OCI-LY1 (cell line): ENCODE data around the gene FGGY.

Experiments used
- H2AFZ ChIP-seq: fragments of 200-600 bp; sonication (generic), shearing (Covaris generic); 2 replicates; pipeline ENCODE4 v1.6.0; 2014; ENCODE audit warnings: antibody characterized with exemption, mild to moderate bottlenecking, low read length
- H3F3A ChIP-seq: fragments of 200-600 bp; sonication (generic), shearing (Covaris generic); 2 replicates; pipeline ENCODE4 v1.6.0; 2014; ENCODE audit warnings: mild to moderate bottlenecking, antibody characterized with exemption, low read length, moderate library complexity; ENCODE audit not compliant: insufficient read depth
- H3K27ac ChIP-seq: fragments of 200-600 bp; sonication (generic); 2 replicates; pipeline ENCODE4 v1.5.1; 2014; ENCODE audit warnings: low read length, mixed run types, mild to moderate bottlenecking, low read depth; ENCODE audit not compliant: poor library complexity, severe bottlenecking
- H3K27me3 ChIP-seq: fragments of 200-600 bp; sonication (generic); 2 replicates; pipeline ENCODE4 v1.6.0; 2014; ENCODE audit warnings: antibody characterized with exemption, mild to moderate bottlenecking, low read length, moderate library complexity; ENCODE audit not compliant: insufficient read depth
- H3K36me3 ChIP-seq: fragments of 200-600 bp; sonication (generic); 2 replicates; pipeline ENCODE4 v1.6.1; 2014; ENCODE audit warnings: mild to moderate bottlenecking, antibody characterized with exemption, low read length, moderate library complexity, mixed read lengths; ENCODE audit not compliant: insufficient read depth
- H3K4me1 ChIP-seq: fragments of 200-600 bp; sonication (generic); 2 replicates; pipeline ENCODE4 v1.5.1; 2014; ENCODE audit warnings: mild to moderate bottlenecking, low read length, moderate library complexity; ENCODE audit not compliant: insufficient read depth, severe bottlenecking
- H3K4me2 ChIP-seq: fragments of 200-600 bp; sonication (generic), shearing (Covaris generic); 2 replicates; pipeline ENCODE4 v1.6.1; 2014; ENCODE audit warnings: low read length
- H3K4me3 ChIP-seq: fragments of 200-600 bp; sonication (generic); 2 replicates; pipeline ENCODE4 v1.5.1; 2014; ENCODE audit warnings: low read length, low read depth, mild to moderate bottlenecking, mixed read lengths; ENCODE audit not compliant: poor library complexity, severe bottlenecking
- H3K79me2 ChIP-seq: fragments of 200-600 bp; shearing (Covaris generic); 2 replicates; pipeline ENCODE4 v1.6.1; 2016; ENCODE audit warnings: mixed run types, low read length, mixed read lengths; ENCODE audit not compliant: insufficient read depth
- H3K9ac ChIP-seq: fragments of 200-600 bp; sonication (generic), shearing (Covaris generic); 2 replicates; pipeline ENCODE4 v1.6.1; 2014; ENCODE audit warnings: mild to moderate bottlenecking, low read length, mixed read lengths
- H3K9me2 ChIP-seq: fragments of 200-600 bp; sonication (generic), shearing (Covaris generic); 2 replicates; pipeline ENCODE4 v1.6.1; 2014; ENCODE audit warnings: low read depth, mild to moderate bottlenecking, low read length, mixed read lengths
- H3K9me3 ChIP-seq: fragments of 200-600 bp; shearing (Covaris generic); 2 replicates; pipeline ENCODE4 v1.6.1; 2014; ENCODE audit warnings: low read length, mixed read lengths
- H4K20me1 ChIP-seq: fragments of 200-600 bp; sonication (generic), shearing (Covaris generic); 2 replicates; pipeline ENCODE4 v1.6.0; 2016; ENCODE audit warnings: mild to moderate bottlenecking, low read length; ENCODE audit not compliant: insufficient read depth
- CTCF ChIP-seq: fragments of 200-600 bp; sonication (generic), shearing (Covaris generic); IDR thresholded peaks from 2 replicates; pipeline ENCODE4 v1.5.1; 2017; ENCODE audit warnings: mild to moderate bottlenecking, antibody characterized with exemption, low read length, moderate library complexity, mixed read lengths
- EZH2 ChIP-seq: fragments of 200-600 bp; sonication (generic), shearing (Covaris generic); IDR thresholded peaks from 2 replicates; pipeline ENCODE4 v1.8.0; 2017; ENCODE audit warnings: borderline replicate concordance, mixed run types, mild to moderate bottlenecking, antibody characterized with exemption, low read length, moderate library complexity, mixed read lengths

Gene FGGY

GRCh38 chr1:59478822-59479221 lies 181.9 kb downstream of the FGGY start:
- H3K9me2 ChIP-seq, result no peaks in the 10 kb centered on the region
- H3K4me1 ChIP-seq, result no peaks in the 10 kb centered on the region
- no peak for TF ChIP-seq CTCF
- no peak for TF ChIP-seq EZH2
- no peaks in the 10 kb centered on the region for H3K36me3 ChIP-seq
- no peaks in the 10 kb centered on the region for H4K20me1 ChIP-seq
- no peak overlapping the region for H3K27ac ChIP-seq
- H3K27me3 ChIP-seq, result no peaks in the 10 kb centered on the region
- H3F3A ChIP-seq, result no peaks in the 10 kb centered on the region
- H3K4me2 ChIP-seq, result no peak overlapping the region
- no peak overlapping the region for H3K4me3 ChIP-seq
- H3K79me2 ChIP-seq, result no peaks in the 10 kb centered on the region
- H3K9ac ChIP-seq, result no peak overlapping the region
- no peaks in the 10 kb centered on the region for H3K9me3 ChIP-seq
- H2AFZ ChIP-seq, result no peak overlapping the region

- TF ChIP-seq EZH2 (no peak), CTCF (no peak)
- Histone ChIP-seq H3K79me2 (no peaks in the 10 kb centered on the region), H3K36me3 (no peaks in the 10 kb centered on the region), H4K20me1 (no peaks in the 10 kb centered on the region), H3K4me1 (no peaks in the 10 kb centered on the region), H3K9me3 (no peaks in the 10 kb centered on the region), H3K9ac (no peak overlapping the region), H3K27ac (no peak overlapping the region), H3K4me3 (no peak overlapping the region), H3K9me2 (no peaks in the 10 kb centered on the region), H3K4me2 (no peak overlapping the region), H3F3A (no peaks in the 10 kb centered on the region), H3K27me3 (no peaks in the 10 kb centered on the region), H2AFZ (no peak overlapping the region)
Observed at GRCh38 chr1:59480188-59480888, 183.4 kb downstream of the FGGY start.

GRCh38 chr1:59481881-59482505 lies 185.1 kb downstream of the FGGY start:
- Histone ChIP-seq H3K27ac (no peak overlapping the region), H4K20me1 (no peaks in the 10 kb centered on the region), H2AFZ (no peak overlapping the region), H3K4me1 (no peaks in the 10 kb centered on the region), H3K9me2 (no peaks in the 10 kb centered on the region), H3K9ac (no peak overlapping the region), H3K27me3 (no peaks in the 10 kb centered on the region), H3K9me3 (no peaks in the 10 kb centered on the region), H3K79me2 (no peaks in the 10 kb centered on the region), H3K36me3 (no peaks in the 10 kb centered on the region), H3K4me2 (no peak overlapping the region), H3F3A (no peaks in the 10 kb centered on the region), H3K4me3 (no peak overlapping the region)
- TF ChIP-seq EZH2 (no peak), CTCF (no peak)
